ENCODE data around the gene OR2J1. TPM values are rescaled to one million over a fixed set of nuclear protein-coding genes. Genes with fewer than 3 reads are reported as not detected.

The OR2J1 gene
- total RNA-seq: not detected in 2 replicates

DNA sequence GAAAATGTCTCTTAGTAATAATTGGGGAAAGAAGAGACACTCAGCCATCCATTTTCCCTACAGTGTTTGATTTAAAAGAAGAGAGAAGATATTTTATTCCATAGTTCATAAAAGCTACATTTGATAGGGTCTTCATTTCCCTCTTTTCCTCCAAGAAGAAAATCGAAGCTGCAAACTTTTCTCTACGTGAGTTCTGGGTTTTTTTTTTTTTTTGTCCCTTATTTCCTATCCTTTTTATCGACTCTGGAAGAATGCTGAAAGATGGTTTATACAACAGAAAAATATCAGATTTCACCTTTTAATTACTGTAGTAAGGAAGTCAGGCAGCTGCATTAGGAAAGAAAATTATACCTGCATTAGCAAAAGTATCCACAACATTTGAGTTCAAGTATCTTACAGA is at the start of gene OR2J1:
TSS of gene OR2J1 (plus strand) at position 301 of the 400 bp plus-strand sequence. CDS start 1,453 bp downstream, outside the sequence.

DNA sequence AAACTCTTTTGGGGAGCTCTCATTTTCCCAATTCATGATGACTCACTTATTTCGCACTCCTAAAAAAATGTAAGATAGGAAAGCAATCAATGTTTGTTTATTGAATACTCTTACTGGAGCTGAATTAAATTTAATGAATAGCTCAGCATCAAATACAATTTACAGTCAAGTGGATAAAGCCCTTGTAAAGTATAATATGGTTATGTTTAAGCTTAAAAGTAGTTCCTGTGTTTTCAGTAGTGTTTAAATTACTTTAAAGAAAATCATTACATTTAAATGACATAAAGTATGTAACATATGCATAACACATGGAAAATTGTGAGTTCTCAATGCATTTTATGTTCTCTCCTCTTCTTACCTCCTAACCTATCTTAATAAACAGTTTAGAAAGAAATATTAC is 12.1 kb upstream of the OR2J1 start, which contains the start of gene OR2B3:
TSS of gene OR2B3 (minus strand) at position 101 of the 400 bp plus-strand sequence. CDS start at position 36, 65 bp downstream.

DNA sequence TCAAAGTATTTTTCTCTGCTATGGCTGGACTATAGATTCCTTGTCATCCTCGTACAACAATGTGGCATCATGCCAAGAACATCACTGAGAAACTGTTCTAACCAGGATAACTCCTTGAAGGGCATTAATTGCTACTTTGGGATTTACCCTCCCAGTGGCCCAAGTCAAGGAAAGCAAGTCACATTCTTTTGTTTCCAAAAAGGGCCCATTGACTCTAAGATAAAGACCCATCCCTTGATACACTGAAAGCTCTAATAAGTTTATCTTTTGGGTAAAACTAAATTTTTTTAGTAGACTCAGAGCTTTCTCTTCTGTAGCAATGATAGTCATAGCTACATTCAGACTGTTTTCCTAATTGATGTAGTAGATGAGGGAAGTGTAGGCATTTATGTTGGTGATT is 8.5 kb downstream of the OR2J1 start, which contains the start of gene OR2J3:
TSS of gene OR2J3 (plus strand) at position 301 of the 400 bp plus-strand sequence. CDS start 3,833 bp downstream, outside the sequence.

Other genes with a start within 250 kb of the OR2J1 start
- 65.1 and 96.5 TPM in 2 replicates for gene TRIM27, start 175.5 kb upstream of the OR2J1 start, total RNA-seq
- 0.43 and 0.44 TPM in 2 replicates for gene ZNF311, start 94.2 kb upstream of the OR2J1 start, total RNA-seq
- gene OR2W1, start 54.3 kb upstream of the OR2J1 start, total RNA-seq: not detected in 2 replicates
- not detected in 2 replicates for gene OR2B3, start 12.2 kb upstream of the OR2J1 start, total RNA-seq
- gene OR2J3, start 8.6 kb downstream of the OR2J1 start, total RNA-seq: not detected in 2 replicates
- gene OR2J2, start 71.4 kb downstream of the OR2J1 start, total RNA-seq: not detected in 2 replicates
- gene OR14J1, start 202.2 kb downstream of the OR2J1 start, total RNA-seq: not detected in 2 replicates

Measured in placental pericyte (primary cell).